Inferior parietal cortex (tissue), 1 donor: ENCODE results near the gene KRTAP12-2.
"Not testable (repeated sequence)": the region's sequence is repeated elsewhere in the genome, so short reads cannot be mapped to it uniquely, and the experiment has no call there.

Experiments
- DNase-seq: peaks from one replicate; pipeline ENCODE4 v3.0.0-alpha.2; 2016; ENCODE audit errors: extremely low spot score

KRTAP12-2 gene

DNA sequence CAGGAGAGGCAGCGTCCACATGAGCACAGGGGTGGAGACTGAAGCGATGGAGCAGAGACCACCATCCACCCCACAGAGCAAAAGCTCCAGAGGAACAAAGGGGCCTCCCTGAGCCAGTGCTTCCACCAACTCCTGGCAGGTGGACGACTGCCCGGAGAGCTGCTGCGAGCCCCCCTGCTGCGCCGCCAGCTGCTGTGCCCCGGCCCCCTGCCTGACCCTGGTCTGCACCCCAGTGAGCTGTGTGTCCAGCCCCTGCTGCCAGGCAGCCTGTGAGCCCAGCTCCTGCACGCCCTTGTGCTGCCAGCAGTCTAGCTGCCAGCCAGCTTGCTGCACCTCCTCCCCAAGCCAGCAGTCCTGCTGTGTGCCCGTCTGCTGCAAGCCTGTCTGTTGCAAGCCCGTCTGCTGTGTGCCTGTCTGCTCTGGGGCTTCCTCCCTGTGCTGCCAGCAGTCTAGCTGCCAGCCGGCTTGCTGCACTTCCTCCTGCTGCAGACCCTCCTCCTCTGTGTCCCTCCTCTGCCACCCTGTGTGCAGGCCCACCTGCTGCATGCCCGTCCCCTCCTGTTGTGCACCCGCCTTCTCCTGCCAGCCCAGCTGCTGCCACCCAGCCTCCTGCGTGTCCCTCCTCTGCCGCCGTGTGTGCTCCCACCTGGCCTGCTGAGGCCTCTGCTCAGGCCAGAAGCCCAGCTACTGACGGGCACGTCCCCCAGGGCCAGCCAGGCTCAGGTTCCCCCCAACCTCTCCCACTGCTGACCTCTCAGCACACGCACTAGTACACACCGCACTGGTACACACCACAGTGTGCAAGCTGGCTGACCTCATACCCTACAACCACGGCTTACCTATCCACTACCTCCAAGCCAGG, 35.6 kb upstream of the KRTAP12-2 start:
- no peak for DNase-seq

DNA sequence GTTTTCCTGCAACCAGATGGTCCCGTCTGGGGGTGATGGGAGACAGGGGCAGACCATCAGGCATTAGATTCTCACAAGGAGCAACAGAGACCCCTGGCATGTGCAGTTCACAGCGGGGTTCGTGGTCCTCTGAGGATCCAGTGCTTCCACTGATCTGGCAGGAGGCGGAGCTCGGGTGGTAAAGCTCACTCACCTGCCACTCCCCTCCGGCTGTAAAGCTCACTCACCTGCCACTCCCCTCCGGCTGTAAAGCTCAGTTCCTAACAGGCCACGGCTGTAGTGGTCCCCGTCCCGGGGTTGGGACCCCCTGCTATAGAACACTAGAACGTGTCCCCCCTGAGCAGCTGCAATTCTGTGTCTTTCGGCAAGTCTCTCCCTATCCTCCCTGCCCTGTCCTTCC, 34.8 kb upstream of the KRTAP12-2 start:
- DNase-seq: no peak

DNA sequence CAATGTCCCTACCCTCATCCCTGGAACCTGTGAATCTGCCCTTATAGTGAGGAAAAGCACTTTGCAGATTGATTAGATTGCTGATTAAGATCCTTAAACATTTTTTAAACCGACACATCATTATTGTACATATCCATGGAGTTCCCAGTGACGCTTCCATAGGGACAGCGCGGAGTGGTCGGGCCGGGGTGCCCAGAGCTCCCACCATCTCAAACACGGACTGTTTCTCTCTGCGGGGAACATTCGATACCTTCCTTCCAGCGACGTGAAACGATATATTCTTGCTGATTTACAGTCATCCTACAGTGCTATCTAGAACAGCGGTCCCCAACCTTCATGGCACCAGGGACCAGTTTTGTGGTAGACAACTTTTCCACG, 34.3 kb upstream of the KRTAP12-2 start:
- no peak for DNase-seq

DNA sequence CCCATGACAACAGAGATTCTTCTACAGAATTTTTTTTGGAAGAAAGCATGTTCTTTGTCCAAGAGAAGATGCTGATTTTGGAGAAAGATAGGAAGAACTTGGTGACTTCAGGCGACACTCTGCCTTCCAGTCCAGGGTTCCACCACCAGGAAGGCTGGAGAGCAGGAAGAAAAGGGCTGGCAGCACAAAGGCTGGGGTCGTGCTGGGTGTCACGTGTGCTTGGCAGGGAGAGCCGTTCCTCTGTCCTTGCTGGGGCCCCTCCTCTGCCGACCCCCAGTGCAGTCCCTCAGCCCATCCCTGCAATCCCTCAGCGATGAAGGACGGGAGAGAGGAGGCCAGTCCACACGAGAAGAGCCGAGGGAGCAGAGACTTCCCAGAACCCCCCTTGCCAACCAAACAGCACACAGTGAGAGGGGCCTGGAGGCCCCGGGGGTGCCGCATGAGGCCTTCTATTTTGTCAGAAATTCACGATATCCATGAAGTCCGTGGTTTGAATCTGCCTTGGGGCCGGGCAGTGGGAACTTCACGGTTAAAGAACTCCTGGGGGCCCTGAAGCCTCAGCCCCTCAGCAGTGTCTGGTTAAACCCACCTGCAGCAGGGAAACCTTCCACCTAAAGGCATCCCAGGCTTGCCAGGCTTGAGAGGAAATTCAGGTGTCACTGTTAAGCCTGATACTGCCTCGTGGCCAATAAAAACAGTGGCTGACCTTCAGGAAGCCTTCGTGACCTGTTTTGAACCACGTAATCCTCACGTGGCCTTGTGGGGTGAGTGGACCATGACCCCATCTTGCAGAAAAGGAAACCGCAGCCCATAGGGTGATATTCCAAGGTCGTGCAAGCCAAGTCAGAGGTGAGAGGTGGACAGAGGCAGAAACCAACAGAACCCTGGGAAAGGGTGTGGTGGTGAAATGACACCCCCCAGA, 33.6 kb upstream of the KRTAP12-2 start:
- DNase-seq: no peak

DNA sequence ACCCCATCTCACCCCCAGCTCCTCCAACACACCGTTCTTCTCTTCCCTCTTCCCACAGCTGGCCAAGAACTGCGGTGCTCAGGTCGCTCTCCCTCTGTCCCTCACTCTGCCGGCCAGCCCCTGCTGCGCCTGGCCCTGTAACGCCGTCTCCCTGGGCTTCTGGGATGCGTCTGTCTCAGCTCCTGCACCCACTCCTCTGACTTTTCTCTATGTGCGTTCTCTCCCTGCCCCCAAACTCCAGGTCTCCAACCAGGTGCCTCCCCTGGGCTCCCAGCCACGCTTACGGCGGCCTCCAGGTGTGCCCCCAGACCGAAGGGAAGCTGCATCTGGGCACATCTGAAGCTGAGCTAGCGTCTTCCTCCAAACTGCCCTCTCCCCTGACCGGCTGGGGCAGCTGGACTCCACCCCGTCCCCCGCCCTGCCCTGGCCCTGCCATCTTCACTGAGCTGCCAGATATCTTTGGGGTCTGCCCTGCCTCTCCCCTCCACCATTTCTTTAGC, 32.8 kb upstream of the KRTAP12-2 start:
- DNase-seq: no peak

DNA sequence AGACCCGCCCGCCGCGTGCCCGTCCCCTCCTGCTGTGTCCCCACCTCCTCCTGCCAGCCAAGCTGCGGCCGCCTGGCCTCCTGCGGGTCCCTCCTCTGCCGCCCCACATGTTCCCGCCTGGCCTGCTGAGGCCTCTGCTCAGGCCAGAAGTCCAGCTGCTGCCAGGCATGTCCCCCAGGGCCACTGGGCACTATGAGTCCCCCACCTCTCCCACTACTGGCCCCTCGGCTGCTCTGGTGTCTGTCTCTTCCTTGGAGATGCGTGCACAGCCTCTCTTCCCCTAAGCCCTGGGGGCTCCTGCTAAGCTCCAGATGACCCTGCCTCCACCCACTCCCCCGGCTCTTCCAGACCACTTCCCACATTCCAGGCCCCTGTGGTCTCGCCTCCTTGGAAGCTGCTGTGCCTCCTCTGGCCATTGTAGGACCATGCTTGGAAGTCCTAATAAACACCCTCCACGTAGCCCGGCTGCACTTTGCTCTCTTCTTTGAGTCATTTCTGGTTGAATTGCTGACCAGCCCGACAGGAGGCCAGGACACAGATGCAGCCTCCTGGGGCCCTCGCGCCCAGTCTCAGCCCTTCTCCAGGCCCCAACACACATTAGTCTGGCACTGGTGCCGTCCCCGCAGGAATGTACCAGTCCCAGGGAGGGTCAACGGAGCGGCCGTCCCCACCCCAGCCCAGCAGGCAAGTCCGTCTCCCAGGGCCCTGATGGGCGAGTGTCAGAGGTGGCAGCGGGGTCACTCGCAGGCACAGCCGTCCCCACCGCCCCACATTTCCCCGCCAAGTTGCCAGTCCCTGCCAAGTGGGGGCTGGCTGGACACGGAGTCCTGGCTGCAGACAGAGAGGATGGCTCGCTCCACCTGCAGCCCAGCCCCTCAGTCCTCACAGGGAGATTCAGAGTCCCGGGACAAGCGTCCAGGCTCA, 31.3 kb upstream of the KRTAP12-2 start:
- DNase-seq: no peak

DNA sequence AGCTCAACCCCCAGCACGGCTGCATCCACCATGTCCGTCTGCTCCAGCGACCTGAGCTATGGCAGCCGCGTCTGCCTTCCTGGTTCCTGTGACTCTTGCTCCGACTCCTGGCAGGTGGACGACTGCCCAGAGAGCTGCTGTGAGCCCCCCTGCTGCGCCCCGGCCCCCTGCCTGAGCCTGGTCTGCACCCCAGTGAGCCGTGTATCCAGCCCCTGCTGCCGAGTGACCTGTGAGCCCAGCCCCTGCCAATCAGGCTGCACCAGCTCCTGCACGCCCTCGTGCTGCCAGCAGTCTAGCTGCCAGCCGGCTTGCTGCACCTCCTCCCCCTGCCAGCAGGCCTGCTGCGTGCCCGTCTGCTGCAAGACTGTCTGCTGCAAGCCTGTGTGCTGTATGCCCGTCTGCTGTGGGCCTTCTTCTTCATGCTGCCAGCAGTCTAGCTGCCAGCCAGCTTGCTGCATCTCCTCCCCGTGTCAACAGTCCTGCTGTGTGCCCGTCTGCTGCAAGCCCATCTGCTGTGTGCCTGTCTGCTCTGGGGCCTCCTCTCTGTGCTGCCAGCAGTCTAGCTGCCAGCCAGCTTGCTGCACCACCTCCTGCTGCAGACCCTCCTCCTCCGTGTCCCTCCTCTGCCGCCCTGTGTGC, 30.6 kb upstream of the KRTAP12-2 start, which contains the start of gene KRTAP10-12:
Gene KRTAP10-12, plus strand, starts transcription at position 1 of the 639 bp plus-strand sequence. Its CDS starts 30 bp downstream, at position 31.
- DNase-seq: not testable (repeated sequence)

DNA sequence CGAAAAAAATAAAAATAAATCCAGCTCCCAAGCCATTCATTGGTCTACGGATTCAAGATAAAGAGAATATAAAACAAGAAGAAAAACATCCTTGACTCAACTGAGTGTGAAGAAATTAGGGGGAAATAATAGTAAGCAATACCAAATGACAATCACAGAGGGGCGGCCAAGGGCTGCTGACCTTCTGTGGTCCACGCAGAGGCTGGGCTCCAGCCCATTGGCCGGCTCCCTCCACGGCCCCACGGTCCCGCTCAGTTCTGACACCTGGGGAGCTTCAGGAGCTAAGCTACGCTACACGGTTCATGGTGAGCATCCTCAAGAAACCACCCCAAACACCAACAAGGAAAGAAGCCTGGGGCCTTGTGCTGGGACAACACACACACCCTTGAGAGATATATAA, 29.8 kb upstream of the KRTAP12-2 start:
- no peak for DNase-seq

DNA sequence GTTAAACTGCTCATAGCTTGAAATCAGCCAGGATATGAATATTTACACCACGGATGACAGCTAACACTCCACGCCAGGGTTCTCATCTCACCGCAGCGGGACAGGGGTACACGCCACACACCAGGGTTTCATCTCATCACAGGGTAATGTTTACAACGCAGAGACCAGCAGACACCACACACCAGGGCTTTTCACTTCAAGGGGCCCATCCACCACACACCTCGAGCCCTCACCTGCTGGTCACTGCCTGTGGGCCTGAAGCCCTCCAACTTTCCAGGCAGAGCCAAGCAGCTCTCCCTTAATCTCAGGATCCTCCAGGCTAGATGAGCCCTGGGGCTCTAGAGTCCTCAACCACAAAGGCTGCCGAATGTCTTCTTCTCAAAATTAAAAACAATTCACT, 28.9 kb upstream of the KRTAP12-2 start:
- DNase-seq: no peak

DNA sequence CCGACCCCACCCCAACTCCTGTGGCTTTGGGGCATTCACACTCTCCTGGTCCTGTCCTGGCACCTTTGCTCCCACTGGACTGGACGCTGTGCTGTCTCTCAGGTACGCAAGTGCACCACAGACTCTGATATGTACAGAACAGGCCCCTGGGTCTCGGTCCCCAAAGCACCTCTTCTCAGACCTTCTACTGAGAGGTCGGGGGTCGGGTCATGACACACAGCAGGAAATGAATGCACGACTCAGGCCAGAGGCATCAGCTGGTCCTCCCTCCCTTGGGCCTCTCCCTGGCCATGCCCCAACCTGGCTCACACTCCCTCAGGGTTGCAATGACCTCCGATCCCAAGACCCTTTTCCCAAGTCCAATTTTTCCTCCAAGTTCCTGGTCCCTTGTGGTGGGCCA, 28.5 kb upstream of the KRTAP12-2 start:
- no peak for DNase-seq

DNA sequence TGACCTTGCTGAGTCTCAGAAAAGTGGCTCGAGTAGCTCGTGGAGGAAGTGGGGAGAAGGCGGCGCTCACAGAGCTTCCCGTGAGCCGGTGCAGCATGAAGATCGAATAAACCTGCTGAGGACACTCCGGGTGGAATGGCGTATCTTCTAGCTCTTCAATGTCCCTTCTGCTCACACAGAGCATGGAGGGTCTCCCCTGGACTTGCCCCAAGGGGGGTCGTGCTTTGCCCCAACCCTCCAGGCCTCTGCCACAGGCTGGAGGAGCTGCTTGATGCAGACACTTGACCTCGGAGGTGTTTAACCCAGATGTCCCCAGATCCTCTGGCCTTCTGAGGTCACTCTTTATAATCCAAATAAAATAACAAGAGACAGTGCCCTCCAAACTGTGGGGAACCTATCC, 28.0 kb upstream of the KRTAP12-2 start:
- no peak for DNase-seq

DNA sequence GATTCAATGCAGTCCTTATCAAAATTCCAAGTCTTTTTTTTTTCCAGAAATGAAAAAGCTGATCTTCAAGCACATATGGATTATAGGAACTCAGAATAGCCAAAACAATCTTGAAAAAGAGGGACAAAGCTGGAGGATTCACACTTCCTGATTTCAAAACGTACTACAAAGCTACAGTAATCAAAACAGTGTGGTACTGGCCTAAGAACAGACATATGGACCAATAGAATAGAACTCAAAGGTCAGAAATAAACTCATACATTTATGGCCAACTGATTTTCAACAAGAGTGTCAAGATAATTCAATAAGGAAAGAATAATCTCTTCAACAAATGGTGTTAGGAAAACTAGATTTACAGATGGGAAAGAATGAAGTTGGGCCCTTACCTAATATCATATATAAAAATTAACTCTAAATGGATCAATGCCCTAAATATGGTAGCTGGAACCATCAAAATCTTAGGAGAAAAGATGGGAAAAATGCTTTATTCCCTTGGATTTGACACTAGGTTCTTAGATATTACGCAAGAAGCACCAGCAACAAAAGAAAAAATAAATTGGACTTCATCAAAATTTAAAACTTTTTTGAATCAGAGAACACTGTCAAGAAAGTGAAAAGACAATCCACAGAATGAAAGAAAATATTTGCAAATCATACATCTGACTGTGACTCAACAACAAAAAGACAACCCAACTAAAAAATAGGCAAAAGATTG, 26.2 kb upstream of the KRTAP12-2 start:
- no peak for DNase-seq

DNA sequence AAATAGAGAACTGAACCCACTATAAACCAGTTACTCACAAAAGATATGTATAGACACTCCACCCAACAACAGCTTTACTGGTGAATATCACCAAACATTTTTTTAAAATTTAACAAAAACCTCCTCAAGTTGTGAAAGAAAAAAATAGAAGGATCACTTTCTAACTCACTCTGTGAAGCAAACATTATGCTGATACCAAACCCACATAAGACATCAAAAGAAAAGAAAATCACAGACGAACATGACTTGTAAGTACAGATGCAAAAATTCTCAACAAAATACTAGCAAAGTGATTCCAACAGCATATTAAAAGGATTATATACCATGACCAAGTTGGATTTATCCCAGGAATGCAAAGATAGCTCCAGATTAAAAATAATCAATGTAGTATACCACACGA, 25.0 kb upstream of the KRTAP12-2 start:
- DNase-seq: no peak

DNA sequence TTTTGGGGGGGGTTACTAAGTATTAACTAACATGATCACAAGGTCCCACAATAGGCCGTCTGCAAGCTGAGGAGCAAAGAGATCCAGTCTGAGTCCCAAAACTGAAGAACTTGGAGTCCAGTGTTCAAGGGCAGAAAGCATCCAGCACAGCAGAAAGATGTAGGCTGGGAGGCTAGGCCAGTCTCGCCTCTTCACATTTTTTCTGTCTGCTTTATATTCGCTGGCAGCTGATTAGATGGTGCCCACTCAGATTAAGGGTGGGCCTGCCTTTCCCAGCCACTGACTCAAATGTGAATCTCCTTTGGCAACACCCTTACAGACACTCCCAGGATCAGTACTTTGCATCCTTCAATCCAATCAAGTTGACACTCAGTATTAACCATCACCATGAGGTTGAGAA, 23.0 kb upstream of the KRTAP12-2 start:
- not testable (repeated sequence) for DNase-seq

DNA sequence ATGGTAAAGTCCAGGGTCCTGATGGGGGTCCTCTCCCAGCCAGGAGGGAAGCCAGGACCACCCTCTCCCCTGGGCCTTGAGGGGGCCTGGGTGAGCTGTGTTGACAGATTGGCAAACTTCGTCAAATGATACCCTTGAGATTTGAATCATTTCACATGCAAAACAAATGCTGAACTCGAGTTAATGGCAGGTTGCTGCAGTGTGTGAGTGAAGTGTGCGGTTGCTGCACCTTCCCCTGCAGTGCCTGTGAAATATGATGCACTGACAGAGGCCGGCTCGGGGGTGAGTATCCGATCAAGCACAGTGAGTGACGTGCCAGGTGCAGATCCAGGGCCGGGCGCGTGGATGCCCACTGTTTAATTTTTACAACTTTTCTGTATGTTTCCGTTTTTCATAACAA, 20.9 kb upstream of the KRTAP12-2 start:
- DNase-seq: no peak

DNA sequence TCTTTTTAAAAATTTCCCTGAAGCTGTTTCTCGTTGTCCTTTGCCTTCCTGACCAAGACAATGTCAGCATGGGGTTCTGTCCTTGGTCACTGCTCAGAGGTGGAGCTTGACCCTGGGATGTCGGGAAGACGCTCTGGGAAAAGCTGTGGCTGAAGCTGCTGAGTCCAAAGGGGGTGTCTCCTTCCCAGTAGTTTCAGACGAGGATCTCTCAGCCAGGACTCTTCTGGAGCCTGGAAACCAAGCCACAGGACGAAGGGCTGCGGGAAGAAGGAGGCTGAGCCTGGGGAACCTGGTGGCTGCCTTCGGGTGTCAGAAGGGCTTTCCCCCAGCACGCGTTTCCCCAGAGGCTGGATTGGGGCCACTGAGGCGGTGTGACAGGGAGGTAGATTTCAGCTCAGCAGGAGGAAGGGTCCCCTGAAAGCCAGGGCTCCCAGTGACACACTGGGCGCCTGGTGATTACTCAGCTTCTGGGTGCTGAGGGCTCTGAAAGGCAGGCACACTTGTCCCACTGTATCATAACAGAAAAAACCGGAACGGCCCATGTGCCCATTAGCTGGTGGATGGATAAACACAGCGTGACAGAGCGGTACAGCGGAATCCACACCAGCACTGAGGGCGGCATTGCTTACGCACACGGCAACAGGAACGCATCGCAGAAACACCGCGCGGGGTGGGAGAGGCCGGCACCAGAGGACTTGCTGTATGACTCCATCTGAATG, 20.3 kb upstream of the KRTAP12-2 start:
- DNase-seq: no peak

DNA sequence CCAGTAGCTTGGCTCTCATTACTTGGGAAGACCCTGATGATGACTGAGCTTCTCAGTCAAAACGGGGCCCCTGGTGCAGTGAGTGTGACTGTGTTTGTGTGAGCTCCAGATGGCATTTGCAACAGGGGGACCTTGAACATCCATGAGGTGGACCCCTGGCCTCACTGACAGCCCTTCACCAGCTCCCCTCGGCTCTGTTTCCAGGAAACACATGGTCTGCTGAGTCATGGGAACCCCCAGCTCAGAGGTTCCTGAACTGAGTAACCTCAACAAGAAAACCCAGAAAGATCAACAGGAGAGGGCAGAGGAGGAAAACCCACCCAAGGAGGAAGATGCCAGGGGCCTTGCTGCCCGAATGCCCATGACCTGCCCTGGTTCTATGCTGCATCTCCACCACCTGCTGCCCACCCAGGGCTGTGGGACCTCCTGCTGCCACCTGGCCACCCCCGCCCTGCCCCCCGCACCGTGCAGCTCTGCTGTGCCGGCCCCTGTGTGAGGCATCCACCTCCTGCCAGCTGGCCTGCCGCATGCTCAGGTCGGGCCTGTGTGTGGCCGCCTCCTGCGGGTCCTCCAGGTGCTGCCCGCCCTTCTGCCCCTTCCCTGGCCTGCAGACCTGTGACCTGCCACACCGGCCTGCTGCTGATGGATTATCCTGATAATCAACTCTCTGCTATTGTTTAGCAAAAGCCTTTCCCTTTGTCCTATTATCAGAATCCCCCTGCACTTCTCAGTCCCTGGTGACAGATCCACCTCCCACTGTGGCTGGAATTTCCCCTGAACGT, 19.5 kb upstream of the KRTAP12-2 start:
- DNase-seq: no peak

DNA sequence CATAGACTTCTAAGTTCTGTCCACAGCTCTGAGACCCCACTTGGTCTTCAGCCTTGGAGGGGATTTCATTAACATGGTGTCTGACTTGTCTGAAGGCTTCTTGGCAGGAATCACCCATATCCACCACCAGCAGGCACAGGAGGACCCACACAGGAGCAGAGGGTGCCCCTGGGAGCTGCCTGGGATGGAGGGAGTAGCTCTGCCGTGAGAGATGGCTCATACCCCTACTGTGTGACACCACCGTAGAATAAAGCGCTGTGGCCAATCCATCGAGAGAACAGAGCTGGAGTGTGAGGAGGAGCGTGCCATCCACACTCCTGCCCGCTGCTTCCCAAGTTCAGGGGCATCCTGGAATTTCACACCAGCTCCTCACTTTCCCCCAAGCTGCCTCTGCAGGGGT, 18.3 kb upstream of the KRTAP12-2 start:
- DNase-seq: not testable (repeated sequence)

DNA sequence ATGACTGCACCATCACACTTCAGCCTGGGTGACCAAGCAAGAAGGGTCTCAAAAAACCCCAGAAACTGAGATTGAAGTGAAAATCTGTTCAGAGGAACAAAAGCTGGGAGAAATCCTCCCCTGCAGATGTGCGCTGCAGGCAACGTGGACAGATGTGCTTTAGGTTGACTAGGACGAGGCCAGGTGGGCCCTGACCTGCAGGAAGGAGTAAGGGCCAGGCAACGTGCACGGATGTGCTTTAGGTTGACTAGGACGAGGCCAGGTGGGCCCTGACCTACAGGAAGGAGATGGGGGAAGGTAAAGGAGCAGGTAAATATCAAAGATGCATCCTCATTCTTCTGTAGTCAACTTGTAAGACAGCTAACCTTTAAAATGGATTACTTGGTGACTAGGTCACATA, 17.8 kb upstream of the KRTAP12-2 start:
- DNase-seq: no peak
